GM21515 (cell line): ENCODE data around the gene UBL4B.
"Not testable (repeated sequence)": the region's sequence is repeated elsewhere in the genome, so short reads cannot be mapped to it uniquely, and the experiment has no call there.

Source experiments
- ATAC-seq: cut with Tn5 transposase; IDR thresholded peaks from one replicate; pipeline ENCODE4 v1.9.1; 2021; ENCODE audit not compliant: unreplicated experiment

Gene UBL4B

GRCh38 chr1:110112143-110112542, at the start of gene UBL4B:
Gene UBL4B (plus strand): TSS chr1:110112443. CDS start chr1:110112535, 92 bp downstream.
- no peak for ATAC-seq

GRCh38 chr1:110062612-110063011, 49.6 kb upstream of the UBL4B start:
- ATAC-seq: no peak

- ATAC-seq: no peak
These were observed 48.5 kb upstream of the UBL4B start for GRCh38 chr1:110063781-110064180.

GRCh38 chr1:110064576-110065337, 47.5 kb upstream of the UBL4B start:
- no peak for ATAC-seq

- ATAC-seq: no peak
These were observed 46.4 kb upstream of the UBL4B start for GRCh38 chr1:110065841-110066240.

GRCh38 chr1:110067479-110067892, 44.8 kb upstream of the UBL4B start:
- no peak for ATAC-seq

GRCh38 chr1:110067893-110068645, 44.2 kb upstream of the UBL4B start:
- ATAC-seq: no peak

- no peak for ATAC-seq
These were observed 43.4 kb upstream of the UBL4B start for GRCh38 chr1:110068646-110069403.

GRCh38 chr1:110069404-110070281, 42.6 kb upstream of the UBL4B start:
- ATAC-seq: no peak

DNA sequence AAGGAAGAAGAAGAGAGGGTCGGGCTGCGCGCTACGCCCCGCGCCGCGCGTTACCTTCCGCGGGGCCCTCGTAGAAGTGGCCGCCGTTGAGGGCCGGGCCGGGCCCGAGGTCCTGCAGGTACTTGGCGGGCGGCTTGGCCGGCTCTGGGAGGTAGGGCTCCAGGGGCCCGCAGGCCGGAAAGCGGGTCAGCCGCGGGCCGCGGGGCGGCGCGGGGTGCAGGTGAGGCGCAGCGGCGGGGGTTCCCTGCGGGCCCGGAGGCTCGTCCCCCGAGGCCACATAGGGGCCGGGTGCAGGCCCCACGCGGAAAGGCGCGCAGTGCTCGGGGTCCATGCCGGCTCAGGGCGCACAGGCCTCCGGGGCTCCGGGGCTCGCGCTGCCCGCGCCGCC, 42.0 kb upstream of the UBL4B start:
- no peak for ATAC-seq

DNA sequence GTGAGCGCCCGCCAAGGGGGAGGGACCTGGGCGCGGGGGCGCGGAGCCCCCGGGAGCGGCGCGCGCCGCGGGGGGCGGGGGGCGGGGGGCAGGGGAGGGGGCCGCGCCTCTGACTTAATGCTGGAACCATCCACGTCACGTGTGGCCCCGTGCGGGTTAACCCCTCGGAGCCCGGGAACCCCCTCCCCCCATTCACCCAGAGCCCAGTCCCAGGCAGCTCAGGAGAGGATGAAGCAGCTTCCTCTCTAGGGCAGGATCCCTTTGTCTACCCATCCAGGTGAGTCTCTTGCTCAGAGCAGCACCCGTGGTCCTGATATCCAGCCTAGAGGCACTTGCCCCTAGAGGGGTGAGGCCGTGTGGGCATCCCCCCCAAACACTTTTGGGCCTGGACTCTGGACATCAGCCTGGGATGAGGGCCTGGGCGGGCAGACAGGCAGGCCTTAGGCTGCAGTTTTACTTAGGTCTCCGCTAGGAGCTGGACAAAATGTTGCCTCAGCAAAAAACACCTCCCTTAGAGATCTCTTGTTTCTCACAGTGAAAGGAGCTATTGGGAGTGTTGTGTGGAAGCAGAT, 41.5 kb upstream of the UBL4B start, which contains the start of gene ALX3:
Gene ALX3 (minus strand): TSS at position 2 of the 572 bp plus-strand sequence. CDS start 60 bp downstream, outside the sequence.
- ATAC-seq: no peak

DNA sequence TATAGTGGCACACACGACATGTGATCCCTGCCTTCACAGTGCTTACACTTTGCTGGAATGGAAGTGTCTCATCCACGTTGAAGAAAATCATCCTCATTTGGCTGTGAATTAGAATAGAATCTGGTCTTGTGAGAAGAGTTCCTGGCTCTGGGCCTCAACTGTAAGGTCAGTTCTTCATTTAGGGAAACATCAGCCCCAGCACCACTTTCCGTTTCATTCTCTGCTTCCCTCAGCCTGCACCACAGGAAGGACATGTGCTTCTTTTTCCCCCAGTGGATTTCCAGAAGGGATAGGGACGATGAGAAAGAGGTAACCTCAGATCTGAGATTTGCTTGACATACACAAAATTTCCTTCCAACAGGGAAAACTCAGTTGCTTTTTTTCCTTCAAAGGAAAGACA, 38.1 kb upstream of the UBL4B start:
- ATAC-seq: no peak

- no peak for ATAC-seq
These were observed 35.3 kb upstream of the UBL4B start for GRCh38 chr1:110076789-110077500.

DNA sequence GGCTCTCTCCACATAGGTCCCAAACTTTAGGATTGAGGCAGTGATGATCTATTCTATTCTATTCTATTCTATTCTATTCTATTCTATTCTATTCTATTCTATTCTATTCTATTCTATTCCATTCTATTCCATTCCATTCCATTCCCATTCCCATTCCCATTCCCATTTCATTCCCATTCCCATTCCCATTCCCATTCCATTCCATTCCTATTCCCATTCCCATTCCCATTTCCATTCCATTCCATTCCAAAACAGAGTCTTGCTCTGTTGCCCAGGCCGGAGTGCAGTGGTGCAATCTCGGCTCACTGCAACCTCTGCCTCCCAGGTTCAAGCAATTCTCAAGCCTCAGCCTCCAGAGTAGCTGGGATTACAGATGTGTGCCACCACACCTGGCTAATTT, 32.2 kb upstream of the UBL4B start:
- not testable (repeated sequence) for ATAC-seq

GRCh38 chr1:110081061-110081460, 31.2 kb upstream of the UBL4B start:
- ATAC-seq: no peak

DNA sequence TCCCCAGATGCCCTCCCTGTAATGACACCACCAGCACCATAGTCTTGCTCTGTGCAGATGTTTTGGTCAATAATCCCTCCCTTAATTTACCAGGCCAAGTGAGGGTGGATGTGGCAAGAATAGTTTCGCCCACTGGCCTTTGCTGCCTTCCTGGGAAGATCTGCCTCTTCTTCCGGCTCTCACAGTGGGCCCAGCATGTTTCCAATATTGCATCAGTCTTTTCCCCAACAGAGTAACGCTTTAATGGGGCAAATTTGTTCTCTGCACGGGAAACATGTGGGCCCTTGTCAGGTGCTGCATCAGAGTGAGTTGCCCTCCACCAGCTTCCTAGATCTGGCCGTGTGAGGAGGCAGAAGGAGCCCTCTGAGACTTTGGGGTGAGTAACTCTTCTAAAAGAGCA, 29.8 kb upstream of the UBL4B start:
- no peak for ATAC-seq

- ATAC-seq: no peak
These were observed 29.0 kb upstream of the UBL4B start for GRCh38 chr1:110083061-110083865.

- no peak for ATAC-seq
These were observed 28.4 kb upstream of the UBL4B start for GRCh38 chr1:110083866-110084226.
